ENCODE results near the gene KCNIP2. TPM values are rescaled to one million over a fixed set of nuclear protein-coding genes. Genes with fewer than 3 reads are reported as not detected.
A peak's percentile ranks its signal among the peaks of the same experiment; 100 is the strongest.

KCNIP2 gene
- total RNA-seq, 1 donor from 2014 or later = 2.2 TPM

DNA sequence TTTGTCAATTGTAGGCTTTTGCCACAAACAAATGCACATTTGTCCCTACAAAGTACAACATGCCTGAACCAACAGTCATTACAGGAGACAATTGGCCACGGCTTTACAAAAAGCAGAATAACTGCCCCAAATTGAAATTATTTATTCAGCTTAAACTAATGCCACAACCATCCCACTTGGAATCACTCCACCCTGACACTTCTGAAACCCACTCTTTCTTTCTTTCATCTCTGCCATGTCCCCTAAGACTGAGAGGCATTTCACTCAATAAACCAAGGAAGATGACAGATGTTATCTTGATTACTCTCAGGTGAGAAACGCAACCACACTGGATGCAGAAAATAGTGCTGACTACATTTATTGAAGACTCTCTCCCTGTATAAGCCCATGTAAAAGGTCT lies 57.8 kb downstream of the KCNIP2 start:
- DNase-seq (ENCODE audit: low read depth, low spot score) = no peak
- peak overlapping the region; percentile 14 for H3K4me3 Mint-ChIP-seq
- peaks cover 11% of the 10 kb centered on the region for H3K36me3 Mint-ChIP-seq (ENCODE audit: low read depth)
- H3K9me3 Mint-ChIP-seq = no peaks in the 10 kb centered on the region
- H3K27ac Mint-ChIP-seq (ENCODE audit: unreplicated experiment) = no peak overlapping the region
- H3K4me1 Mint-ChIP-seq = peaks cover 34% of the 10 kb centered on the region
- H3K27me3 Mint-ChIP-seq (ENCODE audit: low read depth) = peaks cover 11% of the 10 kb centered on the region
- no peak for TF ChIP-seq CTCF (conservative IDR thresholded peaks at IDR 0.05)

DNA sequence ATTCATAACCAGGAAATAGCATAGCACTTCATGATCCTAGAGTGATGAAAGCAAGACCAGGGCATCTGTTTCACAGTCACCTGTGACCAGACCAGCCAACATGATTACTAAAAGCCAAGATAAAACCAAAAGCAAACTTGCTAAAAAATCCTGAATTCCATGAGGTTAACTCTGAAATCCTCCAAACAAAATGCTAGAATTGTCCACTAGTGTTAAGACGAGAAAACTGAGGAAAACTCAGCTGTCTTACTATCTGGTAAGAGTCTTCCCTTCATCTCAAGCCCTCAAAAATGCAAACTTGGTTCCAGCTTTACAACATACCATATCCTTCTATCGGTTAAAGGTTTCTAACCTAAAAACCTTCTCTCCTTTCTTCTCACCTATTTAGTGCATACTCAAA lies 59.0 kb downstream of the KCNIP2 start:
- no peak for TF ChIP-seq CTCF (conservative IDR thresholded peaks at IDR 0.05)
- H3K27me3 Mint-ChIP-seq (ENCODE audit: low read depth) = peaks cover 21% of the 10 kb centered on the region
- H3K9me3 Mint-ChIP-seq = no peaks in the 10 kb centered on the region
- H3K36me3 Mint-ChIP-seq (ENCODE audit: low read depth) = peaks cover 11% of the 10 kb centered on the region
- no peak for DNase-seq (ENCODE audit: low read depth, low spot score)
- no peak overlapping the region for H3K27ac Mint-ChIP-seq (ENCODE audit: unreplicated experiment)
- peaks cover 34% of the 10 kb centered on the region for H3K4me1 Mint-ChIP-seq
- peak overlapping the region; percentile 97 for H3K4me3 Mint-ChIP-seq

- no peak for DNase-seq (ENCODE audit: low read depth, low spot score)
- Mint-ChIP-seq H3K9me3 (no peaks in the 10 kb centered on the region), H3K27me3 (ENCODE audit: low read depth) (peaks cover 29% of the 10 kb centered on the region), H3K36me3 (ENCODE audit: low read depth) (peaks cover 11% of the 10 kb centered on the region), H3K4me3 (peak overlapping the region; percentile 97), H3K4me1 (peaks cover 40% of the 10 kb centered on the region), H3K27ac (ENCODE audit: unreplicated experiment) (no peak overlapping the region)
- no peak for TF ChIP-seq CTCF (conservative IDR thresholded peaks at IDR 0.05)
Observed at GRCh38 chr10:101783736-101784118, 59.9 kb downstream of the KCNIP2 start.

- Mint-ChIP-seq H3K27ac (ENCODE audit: unreplicated experiment) (peak within 1 kb of the TSS; percentile 97), H3K4me3 (peak within 1 kb of the TSS; percentile 97), H3K4me1 (peaks cover 42% of the 10 kb centered on the region), H3K36me3 (ENCODE audit: low read depth) (peaks cover 11% of the 10 kb centered on the region), H3K27me3 (ENCODE audit: low read depth) (peaks cover 36% of the 10 kb centered on the region), H3K9me3 (no peaks in the 10 kb centered on the region)
- TF ChIP-seq CTCF (conservative IDR thresholded peaks at IDR 0.05) = no peak
- peak; percentile 80 for DNase-seq (ENCODE audit: low read depth, low spot score)
Observed at GRCh38 chr10:101782811-101783735, 60.5 kb downstream of the KCNIP2 start, which contains the start of gene NPM3. Gene NPM3, minus strand, starts transcription at chr10:101783446. Its CDS starts 56 bp downstream, at chr10:101783390.

DNA sequence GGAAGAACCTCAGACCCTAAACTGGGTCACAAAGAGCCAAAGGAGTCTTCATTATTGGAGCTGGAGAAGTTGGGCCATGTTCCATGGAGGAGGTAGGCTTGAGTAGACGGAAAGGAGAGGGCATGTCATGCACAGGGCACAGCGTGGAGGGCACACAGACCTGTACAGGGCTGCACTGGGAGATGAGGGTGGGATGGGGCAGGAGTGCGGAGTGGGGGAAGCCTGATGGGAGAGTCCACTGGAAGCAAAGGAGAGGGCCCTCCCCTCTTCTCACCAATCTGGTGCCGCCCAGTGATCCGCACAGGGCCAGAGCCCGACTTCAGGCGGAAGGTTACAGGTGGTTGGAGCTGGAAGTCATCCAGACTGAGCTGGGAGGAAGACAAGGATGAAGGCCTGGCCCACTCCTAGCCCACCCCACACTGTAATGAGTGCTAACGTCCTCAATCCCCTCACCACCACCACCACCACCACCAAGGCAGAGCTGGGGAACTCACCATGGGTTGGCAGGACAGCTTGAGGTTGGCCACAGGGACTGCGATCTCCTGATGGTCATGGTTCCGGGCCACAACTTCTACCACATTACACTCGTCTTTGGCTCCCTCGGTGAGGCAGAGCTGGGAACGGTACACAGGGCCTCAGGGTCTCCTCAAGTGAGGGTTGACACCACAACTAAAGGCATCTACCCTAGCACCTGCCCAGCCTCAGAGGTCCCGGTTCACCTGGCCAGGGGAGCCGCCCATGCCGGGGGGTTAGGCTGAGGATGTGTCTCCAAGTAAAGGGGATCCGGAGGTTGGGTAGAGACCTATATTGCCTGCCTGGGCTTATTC lies 61.4 kb downstream of the KCNIP2 start:
- no peak for TF ChIP-seq CTCF (conservative IDR thresholded peaks at IDR 0.05)
- Mint-ChIP-seq H3K27ac (ENCODE audit: unreplicated experiment) (no peak overlapping the region), H3K4me1 (peaks cover 46% of the 10 kb centered on the region), H3K36me3 (ENCODE audit: low read depth) (peaks cover 11% of the 10 kb centered on the region), H3K27me3 (ENCODE audit: low read depth) (peaks cover 44% of the 10 kb centered on the region), H3K9me3 (no peaks in the 10 kb centered on the region), H3K4me3 (peak overlapping the region; percentile 97)
- no peak for DNase-seq (ENCODE audit: low read depth, low spot score)

Measured in neural crest cell (in vitro differentiated cells).